ENCODE data around the gene ZNF474.

ZNF474 gene

DNA sequence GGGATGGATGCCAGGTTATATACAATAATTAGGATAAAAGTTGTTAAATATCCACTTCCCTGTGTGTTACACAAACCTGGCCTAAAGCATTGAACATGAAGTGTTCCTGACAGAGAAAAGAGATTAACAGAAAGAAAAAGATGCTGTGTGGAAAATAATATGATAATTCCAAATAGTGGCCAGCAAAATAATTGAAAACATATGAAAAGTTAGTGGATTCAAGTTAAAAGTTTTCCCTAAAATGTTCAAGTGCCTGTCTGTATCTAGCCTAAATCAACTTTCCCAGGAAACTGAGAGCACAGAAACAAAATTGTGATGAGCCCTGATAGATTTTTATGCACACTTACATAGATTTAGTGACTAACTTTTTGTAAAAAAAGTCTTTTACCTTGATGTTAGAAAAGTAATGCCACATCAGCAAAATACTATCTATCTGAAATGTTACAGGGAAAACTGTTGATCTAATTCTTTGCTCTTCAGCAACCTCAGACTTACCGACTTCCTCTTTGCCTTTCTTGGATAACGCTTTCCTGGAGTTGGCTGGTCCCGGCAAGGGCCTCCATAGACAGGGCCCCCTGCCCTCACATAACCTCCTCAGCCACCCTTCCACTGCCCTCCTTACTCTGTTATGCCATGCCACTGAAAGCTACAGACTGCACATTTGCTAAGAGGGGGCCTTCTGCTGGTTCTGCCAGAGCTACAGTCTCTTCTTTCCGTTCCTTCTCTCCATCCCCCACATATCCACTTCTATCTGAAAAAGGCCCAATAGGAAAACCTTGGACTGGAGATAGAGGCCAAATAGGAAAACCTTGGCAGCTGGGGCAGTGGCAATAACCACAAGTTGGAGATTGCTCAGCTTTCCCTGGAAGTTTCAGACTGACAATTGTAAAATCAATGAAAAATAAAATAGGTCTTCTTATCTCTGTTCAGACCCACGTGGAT is 44.4 kb downstream of the ZNF474 start:
- no peak overlapping the region for H3K27ac ChIP-seq

DNA sequence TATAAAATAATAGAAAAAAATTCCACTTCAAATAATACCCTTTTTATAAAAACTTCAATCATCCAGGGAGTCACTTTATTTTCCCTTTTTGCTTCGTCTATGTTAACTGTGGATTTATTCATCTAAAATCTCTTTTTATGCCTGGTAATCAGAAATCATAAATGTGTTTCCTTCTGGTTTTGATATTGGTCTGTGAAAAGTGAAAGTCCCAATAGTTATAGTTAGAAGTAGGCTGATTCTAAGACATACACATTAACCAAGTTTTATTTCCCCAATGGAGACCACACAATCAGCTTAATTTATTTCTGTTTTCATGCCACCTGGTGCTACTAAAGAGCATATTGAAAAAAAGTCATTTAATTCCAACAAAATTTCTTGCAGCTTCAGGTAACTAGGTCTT is 45.7 kb downstream of the ZNF474 start:
- H3K4me3 ChIP-seq (ENCODE audit: low read depth in 1 of 2, low read length in 1 of 2): no peak overlapping the region
- TF ChIP-seq, protein P1, sequence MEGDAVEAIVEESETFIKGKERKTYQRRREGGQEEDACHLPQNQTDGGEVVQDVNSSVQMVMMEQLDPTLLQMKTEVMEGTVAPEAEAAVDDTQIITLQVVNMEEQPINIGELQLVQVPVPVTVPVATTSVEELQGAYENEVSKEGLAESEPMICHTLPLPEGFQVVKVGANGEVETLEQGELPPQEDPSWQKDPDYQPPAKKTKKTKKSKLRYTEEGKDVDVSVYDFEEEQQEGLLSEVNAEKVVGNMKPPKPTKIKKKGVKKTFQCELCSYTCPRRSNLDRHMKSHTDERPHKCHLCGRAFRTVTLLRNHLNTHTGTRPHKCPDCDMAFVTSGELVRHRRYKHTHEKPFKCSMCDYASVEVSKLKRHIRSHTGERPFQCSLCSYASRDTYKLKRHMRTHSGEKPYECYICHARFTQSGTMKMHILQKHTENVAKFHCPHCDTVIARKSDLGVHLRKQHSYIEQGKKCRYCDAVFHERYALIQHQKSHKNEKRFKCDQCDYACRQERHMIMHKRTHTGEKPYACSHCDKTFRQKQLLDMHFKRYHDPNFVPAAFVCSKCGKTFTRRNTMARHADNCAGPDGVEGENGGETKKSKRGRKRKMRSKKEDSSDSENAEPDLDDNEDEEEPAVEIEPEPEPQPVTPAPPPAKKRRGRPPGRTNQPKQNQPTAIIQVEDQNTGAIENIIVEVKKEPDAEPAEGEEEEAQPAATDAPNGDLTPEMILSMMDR (IDR thresholded peaks at IDR 0.05): no peak
- H3K4me1 ChIP-seq (ENCODE audit: control insufficient read depth in 1 of 2, insufficient read depth in 1 of 2, low read depth in 1 of 2, low read length in 1 of 2): no peaks in the 10 kb centered on the region
- H3K9me3 ChIP-seq: no peaks in the 10 kb centered on the region
- H3K36me3 ChIP-seq: no peaks in the 10 kb centered on the region
- no peaks in the 10 kb centered on the region for H3K27me3 ChIP-seq
- no peak overlapping the region for H3K27ac ChIP-seq

More for the DNA sequence above, 44.4 kb downstream of the ZNF474 start:
- H3K4me1 ChIP-seq (ENCODE audit: control insufficient read depth in 1 of 2, insufficient read depth in 1 of 2, low read depth in 1 of 2, low read length in 1 of 2): no peaks in the 10 kb centered on the region
- no peaks in the 10 kb centered on the region for H3K36me3 ChIP-seq
- no peaks in the 10 kb centered on the region for H3K9me3 ChIP-seq
- H3K27me3 ChIP-seq: no peaks in the 10 kb centered on the region
- H3K4me3 ChIP-seq (ENCODE audit: low read depth in 1 of 2, low read length in 1 of 2): no peak overlapping the region
- TF ChIP-seq, protein P1 (IDR thresholded peaks at IDR 0.05): no peak

- H3K27me3 ChIP-seq: no peaks in the 10 kb centered on the region
- H3K27ac ChIP-seq: no peak overlapping the region
- H3K9me3 ChIP-seq: no peaks in the 10 kb centered on the region
- TF ChIP-seq, protein P1 (IDR thresholded peaks at IDR 0.05): no peak
- no peaks in the 10 kb centered on the region for H3K36me3 ChIP-seq
- H3K4me1 ChIP-seq (ENCODE audit: control insufficient read depth in 1 of 2, insufficient read depth in 1 of 2, low read depth in 1 of 2, low read length in 1 of 2): no peaks in the 10 kb centered on the region
- H3K4me3 ChIP-seq (ENCODE audit: low read depth in 1 of 2, low read length in 1 of 2): no peak overlapping the region
These were observed 46.5 kb downstream of the ZNF474 start for GRCh38 chr5:122175852-122176251.

- TF ChIP-seq, protein P1 (IDR thresholded peaks at IDR 0.05): no peak
- H3K9me3 ChIP-seq: no peaks in the 10 kb centered on the region
- no peak overlapping the region for H3K4me3 ChIP-seq (ENCODE audit: low read depth in 1 of 2, low read length in 1 of 2)
- H3K36me3 ChIP-seq: no peaks in the 10 kb centered on the region
- H3K27me3 ChIP-seq: no peaks in the 10 kb centered on the region
- H3K4me1 ChIP-seq (ENCODE audit: control insufficient read depth in 1 of 2, insufficient read depth in 1 of 2, low read depth in 1 of 2, low read length in 1 of 2): no peaks in the 10 kb centered on the region
- H3K27ac ChIP-seq: no peak overlapping the region
These were observed 47.8 kb downstream of the ZNF474 start for GRCh38 chr5:122177161-122177560.

GRCh38 chr5:122179701-122180100 is 50.4 kb downstream of the ZNF474 start:
- no peak overlapping the region for H3K4me3 ChIP-seq (ENCODE audit: low read depth in 1 of 2, low read length in 1 of 2)
- no peaks in the 10 kb centered on the region for H3K36me3 ChIP-seq
- no peaks in the 10 kb centered on the region for H3K4me1 ChIP-seq (ENCODE audit: control insufficient read depth in 1 of 2, insufficient read depth in 1 of 2, low read depth in 1 of 2, low read length in 1 of 2)
- no peak overlapping the region for H3K27ac ChIP-seq
- H3K9me3 ChIP-seq: no peaks in the 10 kb centered on the region
- TF ChIP-seq, protein P1 (IDR thresholded peaks at IDR 0.05): no peak
- H3K27me3 ChIP-seq: no peaks in the 10 kb centered on the region
